K562 (cell line): Measurements from ENCODE around the gene FANCD2. TPM values are rescaled to one million over a fixed set of nuclear protein-coding genes. Genes with fewer than 3 reads are reported as not detected.
A peak's percentile ranks its signal among the peaks of the same experiment; 100 is the strongest.

ENCODE experiments used
- ARHGAP35 ChIP-seq: fragments of 450-650 bp; IDR thresholded peaks from 2 replicates; pipeline ENCODE4 v1.6.1; 2018; ENCODE audit not compliant: partially characterized antibody
- DMBX1 ChIP-seq: fragments of 250-450 bp; sonication (Bioruptor Pico); IDR thresholded peaks from 2 replicates; pipeline ENCODE4 v1.8.0; 2022; ENCODE audit warnings: inconsistent platforms, mild to moderate bottlenecking, moderate library complexity, borderline replicate concordance
- ELF2 ChIP-seq: fragments of 250-450 bp; sonication (Bioruptor Pico); IDR thresholded peaks from 2 replicates; pipeline ENCODE4 v1.5.0; 2021; ENCODE audit warnings: mild to moderate bottlenecking
- HDAC6 ChIP-seq: IDR thresholded peaks from 2 replicates; pipeline ENCODE4 v1.6.1; 2012; ENCODE audit warnings: low read depth, mild to moderate bottlenecking, control low read depth, inconsistent platforms, low read length, moderate library complexity
- JUN ChIP-seq, 2 experiments: sonication (generic) in 1 of 2; formaldehyde crosslinking in 1 of 2; IDR thresholded peaks; 2 replicates each; pipeline versions ENCODE4 v1.6.1 to v1.8.0; 2012 to 2022; ENCODE audit warnings: borderline replicate concordance in 2 of 2, mild to moderate bottlenecking in 2 of 2, improper control_type of control experiment in 1 of 2, low read depth in 1 of 2, low read length in 1 of 2, missing genetic modification reagents in 1 of 2
- MYBL2 ChIP-seq, 2 experiments: fragments of 450-650 bp in 1 of 2; sonication (generic) in 1 of 2; formaldehyde crosslinking in 1 of 2; IDR thresholded peaks; 2 replicates each; pipeline versions ENCODE4 v1.6.1 to v1.8.1; 2017 to 2022; ENCODE audit warnings: borderline replicate concordance in 1 of 2, inconsistent platforms in 1 of 2, low read depth in 1 of 2, mild to moderate bottlenecking in 1 of 2, missing genetic modification reagents in 1 of 2, moderate library complexity in 1 of 2
- POLR2AphosphoS2 ChIP-seq: IDR thresholded peaks from 2 replicates; pipeline ENCODE4 v1.6.1; 2012; ENCODE audit warnings: low read length, improper control_type of control experiment
- WHSC1 ChIP-seq: IDR thresholded peaks from one replicate; pipeline ENCODE4 v1.6.1; 2012; ENCODE audit warnings: low read length, control low read depth, inconsistent platforms
- ZFP36 ChIP-seq: fragments of 150-350 bp; IDR thresholded peaks from 2 replicates; pipeline ENCODE4 v1.6.1; 2018; ENCODE audit warnings: low read length, low read depth; ENCODE audit not compliant: partially characterized antibody
- ZNF3 ChIP-seq: fragments of 250-450 bp; sonication (Bioruptor Pico); IDR thresholded peaks from 2 replicates; pipeline ENCODE4 v1.5.0; 2021; ENCODE audit warnings: mild to moderate bottlenecking, moderate library complexity
- ZNF384 ChIP-seq: IDR thresholded peaks from 2 replicates; pipeline ENCODE4 v1.6.1; 2012; ENCODE audit warnings: low read depth, low read length, improper control_type of control experiment
- ZNF696 ChIP-seq: fragments of 250-450 bp; sonication (Bioruptor Pico); conservative IDR thresholded peaks from 2 replicates; pipeline ENCODE4 v1.4.0; 2020; ENCODE audit warnings: mild to moderate bottlenecking, moderate library complexity
- polyA plus RNA-seq, 8 experiments: library from polyadenylated mRNA; depleted of rRNA in 4 of 8; stranded (reverse) in 5 of 8; unstranded in 3 of 8; fragments of >200 nt; fragmentation: Nextera tagmentation in 2 of 8; fragmentation: Illumina TruSeq in 1 of 8; extraction: Ambion mirVana in 2 of 8; extraction: Trizol in 1 of 8; gene quantifications; 2 replicates each; pipeline versions ENCODE4 v1.2.1 to v1.2.3, GENCODE V29; 2011 to 2014; ENCODE audit warnings: inconsistent platforms in 1 of 8, missing spikeins in 1 of 8
- total RNA-seq, 7 experiments: library from RNA; depleted of rRNA in 6 of 7; stranded (reverse); fragments of >200 nt in 6 of 7; fragmentation: Illumina TruSeq in 2 of 7; extraction: Trizol in 2 of 7; gene quantifications; 2 replicates each; pipeline versions ENCODE4 v1.2.1 to v1.2.3, GENCODE V29; 2011 to 2021; ENCODE audit warnings: low replicate concordance in 1 of 7
- TF ChIP-seq, protein P1 (sequence below): fragments of 250-450 bp; sonication (Bioruptor Pico); IDR thresholded peaks from 2 replicates; pipeline ENCODE4 v1.5.0; 2021; ENCODE audit warnings: mild to moderate bottlenecking, borderline replicate concordance
- TF ChIP-seq, protein P2 (sequence below): fragments of 450-650 bp; IDR thresholded peaks from 2 replicates; pipeline ENCODE4 v1.6.1; 2018; ENCODE audit not compliant: partially characterized antibody
- TF ChIP-seq, protein P3 (sequence below): fragments of 450-650 bp; IDR thresholded peaks from 2 replicates; pipeline ENCODE4 v1.6.1; 2016; ENCODE audit warnings: low read depth, mild to moderate bottlenecking, moderate library complexity
- TF ChIP-seq, protein P4 (sequence below): fragments of 200-400 bp; formaldehyde crosslinking; IDR thresholded peaks from 2 replicates; pipeline ENCODE4 v1.6.1; 2017; ENCODE audit warnings: mild to moderate bottlenecking, low read depth, low read length, moderate library complexity

The FANCD2 gene
- total and polyA plus RNA-seq, 9 of the 15 experiments (the other 6 are each of a cell fraction or from before 2014, with no cell fraction given) = 59.4 to 137 (median 96.1) TPM

DNA sequence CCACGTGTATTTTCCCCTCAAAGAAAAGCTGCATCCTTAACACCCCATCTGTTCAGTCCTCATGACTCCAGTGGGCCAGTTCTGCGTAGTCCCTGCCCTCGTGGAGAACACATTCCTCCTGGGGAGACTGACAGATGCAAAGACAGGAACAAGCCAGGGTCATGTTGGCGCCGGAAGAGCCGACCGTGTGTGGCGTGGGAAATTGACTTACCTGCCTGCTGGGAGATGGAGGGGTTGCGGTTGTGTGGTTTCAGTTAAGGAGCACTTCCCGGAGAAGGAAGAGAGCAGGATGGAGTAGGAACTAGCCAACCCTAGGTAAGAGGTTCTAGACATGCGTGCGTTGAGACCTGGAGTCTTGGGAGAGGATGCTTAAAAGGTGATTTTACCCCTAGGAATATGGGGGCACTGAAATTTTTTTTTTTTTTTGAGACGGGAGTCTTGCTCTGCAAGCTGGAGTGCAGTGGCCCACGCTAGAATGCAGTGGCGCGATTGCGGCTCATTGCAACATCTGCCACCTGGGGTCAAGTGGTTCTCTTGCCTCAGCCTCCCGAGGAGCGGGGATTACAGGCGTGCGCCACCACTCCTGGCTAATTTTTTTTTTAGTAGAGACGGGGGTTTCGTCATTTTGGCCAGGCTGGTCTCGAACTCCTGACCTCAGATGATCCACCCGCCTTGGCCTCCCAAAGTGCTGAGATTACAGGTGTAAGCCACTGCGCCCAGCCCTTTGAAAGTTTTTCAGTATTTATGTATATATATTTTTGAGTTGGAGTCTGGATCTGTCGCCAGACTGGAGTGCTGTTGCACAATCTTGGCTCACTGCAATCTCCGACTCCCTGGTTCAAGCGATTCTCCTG, 116.7 kb downstream of the FANCD2 start (continued):
- TF ChIP-seq, protein P1, sequence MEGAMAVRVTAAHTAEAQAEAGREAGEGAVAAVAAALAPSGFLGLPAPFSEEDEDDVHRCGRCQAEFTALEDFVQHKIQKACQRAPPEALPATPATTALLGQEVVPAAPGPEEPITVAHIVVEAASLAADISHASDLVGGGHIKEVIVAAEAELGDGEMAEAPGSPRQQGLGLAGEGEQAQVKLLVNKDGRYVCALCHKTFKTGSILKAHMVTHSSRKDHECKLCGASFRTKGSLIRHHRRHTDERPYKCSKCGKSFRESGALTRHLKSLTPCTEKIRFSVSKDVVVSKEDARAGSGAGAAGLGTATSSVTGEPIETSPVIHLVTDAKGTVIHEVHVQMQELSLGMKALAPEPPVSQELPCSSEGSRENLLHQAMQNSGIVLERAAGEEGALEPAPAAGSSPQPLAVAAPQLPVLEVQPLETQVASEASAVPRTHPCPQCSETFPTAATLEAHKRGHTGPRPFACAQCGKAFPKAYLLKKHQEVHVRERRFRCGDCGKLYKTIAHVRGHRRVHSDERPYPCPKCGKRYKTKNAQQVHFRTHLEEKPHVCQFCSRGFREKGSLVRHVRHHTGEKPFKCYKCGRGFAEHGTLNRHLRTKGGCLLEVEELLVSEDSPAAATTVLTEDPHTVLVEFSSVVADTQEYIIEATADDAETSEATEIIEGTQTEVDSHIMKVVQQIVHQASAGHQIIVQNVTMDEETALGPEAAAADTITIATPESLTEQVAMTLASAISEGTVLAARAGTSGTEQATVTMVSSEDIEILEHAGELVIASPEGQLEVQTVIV (CRISPR knock-in tag) = no peak
- peak; percentile 15 for TF ChIP-seq ZFP36
- no peak for TF ChIP-seq HDAC6
- no peak for TF ChIP-seq WHSC1
- no peak for TF ChIP-seq POLR2AphosphoS2
- TF ChIP-seq ZNF384 = peak; percentile 86
- TF ChIP-seq, protein P2, sequence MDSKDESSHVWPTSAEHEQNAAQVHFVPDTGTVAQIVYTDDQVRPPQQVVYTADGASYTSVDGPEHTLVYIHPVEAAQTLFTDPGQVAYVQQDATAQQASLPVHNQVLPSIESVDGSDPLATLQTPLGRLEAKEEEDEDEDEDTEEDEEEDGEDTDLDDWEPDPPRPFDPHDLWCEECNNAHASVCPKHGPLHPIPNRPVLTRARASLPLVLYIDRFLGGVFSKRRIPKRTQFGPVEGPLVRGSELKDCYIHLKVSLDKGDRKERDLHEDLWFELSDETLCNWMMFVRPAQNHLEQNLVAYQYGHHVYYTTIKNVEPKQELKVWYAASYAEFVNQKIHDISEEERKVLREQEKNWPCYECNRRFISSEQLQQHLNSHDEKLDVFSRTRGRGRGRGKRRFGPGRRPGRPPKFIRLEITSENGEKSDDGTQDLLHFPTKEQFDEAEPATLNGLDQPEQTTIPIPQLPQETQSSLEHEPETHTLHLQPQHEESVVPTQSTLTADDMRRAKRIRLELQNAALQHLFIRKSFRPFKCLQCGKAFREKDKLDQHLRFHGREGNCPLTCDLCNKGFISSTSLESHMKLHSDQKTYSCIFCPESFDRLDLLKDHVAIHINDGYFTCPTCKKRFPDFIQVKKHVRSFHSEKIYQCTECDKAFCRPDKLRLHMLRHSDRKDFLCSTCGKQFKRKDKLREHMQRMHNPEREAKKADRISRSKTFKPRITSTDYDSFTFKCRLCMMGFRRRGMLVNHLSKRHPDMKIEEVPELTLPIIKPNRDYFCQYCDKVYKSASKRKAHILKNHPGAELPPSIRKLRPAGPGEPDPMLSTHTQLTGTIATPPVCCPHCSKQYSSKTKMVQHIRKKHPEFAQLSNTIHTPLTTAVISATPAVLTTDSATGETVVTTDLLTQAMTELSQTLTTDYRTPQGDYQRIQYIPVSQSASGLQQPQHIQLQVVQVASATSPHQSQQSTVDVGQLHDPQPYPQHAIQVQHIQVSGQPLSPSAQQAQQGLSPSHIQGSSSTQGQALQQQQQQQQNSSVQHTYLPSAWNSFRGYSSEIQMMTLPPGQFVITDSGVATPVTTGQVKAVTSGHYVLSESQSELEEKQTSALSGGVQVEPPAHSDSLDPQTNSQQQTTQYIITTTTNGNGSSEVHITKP = no peak
- TF ChIP-seq, protein P3, sequence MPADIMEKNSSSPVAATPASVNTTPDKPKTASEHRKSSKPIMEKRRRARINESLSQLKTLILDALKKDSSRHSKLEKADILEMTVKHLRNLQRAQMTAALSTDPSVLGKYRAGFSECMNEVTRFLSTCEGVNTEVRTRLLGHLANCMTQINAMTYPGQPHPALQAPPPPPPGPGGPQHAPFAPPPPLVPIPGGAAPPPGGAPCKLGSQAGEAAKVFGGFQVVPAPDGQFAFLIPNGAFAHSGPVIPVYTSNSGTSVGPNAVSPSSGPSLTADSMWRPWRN = peak; percentile 57; the same call in 1 of the 2 replicates
- TF ChIP-seq ELF2 (CRISPR knock-in tag) = peak; percentile 61; the same call in 1 of the 2 replicates
- TF ChIP-seq ZNF696 = no peak
- TF ChIP-seq, protein P4, sequence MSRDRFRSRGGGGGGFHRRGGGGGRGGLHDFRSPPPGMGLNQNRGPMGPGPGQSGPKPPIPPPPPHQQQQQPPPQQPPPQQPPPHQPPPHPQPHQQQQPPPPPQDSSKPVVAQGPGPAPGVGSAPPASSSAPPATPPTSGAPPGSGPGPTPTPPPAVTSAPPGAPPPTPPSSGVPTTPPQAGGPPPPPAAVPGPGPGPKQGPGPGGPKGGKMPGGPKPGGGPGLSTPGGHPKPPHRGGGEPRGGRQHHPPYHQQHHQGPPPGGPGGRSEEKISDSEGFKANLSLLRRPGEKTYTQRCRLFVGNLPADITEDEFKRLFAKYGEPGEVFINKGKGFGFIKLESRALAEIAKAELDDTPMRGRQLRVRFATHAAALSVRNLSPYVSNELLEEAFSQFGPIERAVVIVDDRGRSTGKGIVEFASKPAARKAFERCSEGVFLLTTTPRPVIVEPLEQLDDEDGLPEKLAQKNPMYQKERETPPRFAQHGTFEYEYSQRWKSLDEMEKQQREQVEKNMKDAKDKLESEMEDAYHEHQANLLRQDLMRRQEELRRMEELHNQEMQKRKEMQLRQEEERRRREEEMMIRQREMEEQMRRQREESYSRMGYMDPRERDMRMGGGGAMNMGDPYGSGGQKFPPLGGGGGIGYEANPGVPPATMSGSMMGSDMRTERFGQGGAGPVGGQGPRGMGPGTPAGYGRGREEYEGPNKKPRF = no peak
- 0 out of 2 replicates have a peak, but pooled peaks have one; percentile 68 for TF ChIP-seq DMBX1 (CRISPR knock-in tag)
- TF ChIP-seq JUN (IDR thresholded peaks at IDR 0.05; ENCODE audit: borderline replicate concordance, low read depth, low read length) = no peak
- TF ChIP-seq JUN (CRISPR knock-in tag; IDR thresholded peaks at IDR 0.05; ENCODE audit: borderline replicate concordance) = 0 out of 2 replicates have a peak, but pooled peaks have one; percentile 27
- no peak for TF ChIP-seq ARHGAP35
- TF ChIP-seq ZNF3 (CRISPR knock-in tag) = no peak
- TF ChIP-seq MYBL2 (IDR thresholded peaks at IDR 0.05; ENCODE audit: low read depth) = no peak
- TF ChIP-seq MYBL2 (CRISPR knock-in tag; IDR thresholded peaks at IDR 0.05; ENCODE audit: borderline replicate concordance) = no peak
